GM21737 (cell line): ENCODE measurements around the gene CAMKK2.
A peak's percentile ranks its signal among the peaks of the same experiment; 100 is the strongest.
"Not testable (repeated sequence)": the region's sequence is repeated elsewhere in the genome, so short reads cannot be mapped to it uniquely, and the experiment has no call there.

Experiments
- ATAC-seq: cut with Tn5 transposase; IDR thresholded peaks from one replicate; pipeline ENCODE4 v1.9.1; 2021; ENCODE audit warnings: mild to moderate bottlenecking, moderate library complexity; ENCODE audit not compliant: unreplicated experiment

CAMKK2 gene

DNA sequence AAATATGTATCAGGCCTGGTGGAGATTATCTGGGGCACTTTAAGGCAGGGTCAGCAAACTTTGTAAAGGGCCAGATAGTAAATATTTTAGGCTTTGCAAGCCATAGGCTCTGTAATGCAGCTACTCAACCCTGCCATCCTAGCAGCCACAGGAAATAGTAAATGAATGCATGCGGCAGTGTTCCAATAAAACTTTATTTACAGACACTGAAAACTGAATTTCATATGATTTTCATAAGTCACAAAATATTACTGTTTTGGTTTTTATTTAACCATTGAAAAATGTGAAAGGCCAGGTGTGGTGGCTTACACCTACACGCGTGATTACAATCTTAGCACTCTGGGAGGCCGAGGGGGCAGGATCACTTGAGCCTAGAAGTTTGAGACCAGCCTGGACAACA, 3.2 kb upstream of the CAMKK2 start:
- ATAC-seq: no peak

DNA sequence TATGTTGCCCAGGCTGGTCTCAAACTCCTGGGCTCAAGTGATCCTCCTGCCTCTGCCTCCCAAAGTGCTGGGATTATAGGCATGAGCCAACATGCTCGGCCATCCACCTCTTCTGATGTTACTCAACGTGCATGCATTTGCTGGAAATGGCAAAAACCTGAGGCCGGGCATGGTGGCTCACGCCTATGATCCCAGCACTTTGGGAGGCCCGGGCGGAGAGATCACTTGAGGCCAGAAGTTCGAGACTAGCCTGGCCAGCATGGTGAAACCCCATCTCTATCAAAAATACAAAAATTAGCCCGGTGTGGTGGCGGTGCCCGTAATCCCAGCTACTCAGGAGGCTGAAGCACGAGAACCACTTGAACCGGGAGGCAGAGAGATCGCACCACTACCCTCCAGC, 1.9 kb upstream of the CAMKK2 start:
- not testable (repeated sequence) for ATAC-seq

DNA sequence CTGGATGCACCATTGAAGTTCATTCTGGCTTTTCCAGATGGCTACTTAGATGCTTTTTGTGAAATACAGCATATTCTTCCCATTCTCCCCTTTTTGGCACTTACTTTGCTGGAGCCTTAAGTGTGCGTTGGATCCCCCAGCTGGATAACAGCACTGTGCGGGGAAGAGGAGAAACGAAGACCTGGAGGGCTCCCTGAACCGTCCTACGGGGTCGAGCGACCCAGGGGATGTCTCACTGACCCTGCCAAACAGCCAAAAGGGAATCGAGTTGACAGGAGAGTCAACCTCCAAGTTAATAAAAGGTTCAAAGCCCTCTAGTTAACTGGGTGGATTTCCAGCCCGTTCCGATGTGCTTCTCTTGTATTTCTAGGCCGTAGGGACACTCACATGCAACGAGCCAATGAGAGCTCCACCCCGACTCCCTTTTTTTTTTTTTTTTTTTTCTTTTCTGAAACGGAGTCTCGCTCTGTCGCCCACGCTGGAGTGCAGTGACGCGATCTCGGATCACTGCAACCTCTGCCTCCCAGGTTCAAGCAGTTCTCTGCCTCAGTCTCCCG, 1.0 kb upstream of the CAMKK2 start:
- ATAC-seq: no peak

DNA sequence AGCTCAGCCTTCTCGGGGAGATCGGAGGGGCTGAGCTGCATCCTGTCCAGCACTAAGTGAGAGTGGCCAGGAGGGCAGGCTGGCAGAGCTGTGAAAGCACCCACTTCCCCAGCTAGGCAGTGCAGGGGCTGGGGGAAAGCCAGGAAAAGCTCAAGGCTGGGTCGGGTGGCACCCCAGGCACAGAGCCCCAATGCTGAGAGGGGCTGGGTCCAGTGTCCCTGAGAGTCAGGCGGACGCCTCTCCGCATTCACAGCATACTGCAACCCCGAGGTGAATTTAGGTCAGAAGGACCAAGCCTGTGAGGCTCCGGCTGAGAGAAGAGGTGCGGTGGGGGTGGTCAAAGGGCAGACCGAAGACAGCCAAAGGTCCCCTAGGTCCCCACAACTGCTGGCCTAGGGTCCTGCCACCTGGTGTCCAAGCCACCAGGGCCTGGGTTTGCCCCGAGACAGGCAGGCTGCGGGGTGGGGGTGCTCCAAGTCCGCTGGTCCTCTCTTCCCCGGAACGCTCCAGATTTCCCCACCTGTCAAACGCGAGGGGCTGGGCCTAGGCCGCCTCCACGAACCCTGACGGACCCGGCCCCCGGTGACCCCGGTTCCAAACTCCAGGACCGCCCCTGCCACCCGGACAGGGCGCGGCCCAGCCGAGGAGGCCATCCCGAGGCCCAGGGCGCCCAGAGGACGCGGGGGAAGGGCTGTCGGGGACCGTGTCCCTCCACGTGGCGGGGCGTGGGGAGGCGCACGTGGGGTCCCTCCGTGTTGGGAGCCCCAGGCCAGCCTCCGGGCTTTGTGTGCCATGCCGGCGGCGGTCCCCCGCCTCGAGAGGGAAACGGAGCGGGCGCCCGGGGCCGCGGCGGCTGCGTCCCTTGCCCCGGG, 527 bp downstream of the CAMKK2 start:
- peak; percentile 25 for ATAC-seq

DNA sequence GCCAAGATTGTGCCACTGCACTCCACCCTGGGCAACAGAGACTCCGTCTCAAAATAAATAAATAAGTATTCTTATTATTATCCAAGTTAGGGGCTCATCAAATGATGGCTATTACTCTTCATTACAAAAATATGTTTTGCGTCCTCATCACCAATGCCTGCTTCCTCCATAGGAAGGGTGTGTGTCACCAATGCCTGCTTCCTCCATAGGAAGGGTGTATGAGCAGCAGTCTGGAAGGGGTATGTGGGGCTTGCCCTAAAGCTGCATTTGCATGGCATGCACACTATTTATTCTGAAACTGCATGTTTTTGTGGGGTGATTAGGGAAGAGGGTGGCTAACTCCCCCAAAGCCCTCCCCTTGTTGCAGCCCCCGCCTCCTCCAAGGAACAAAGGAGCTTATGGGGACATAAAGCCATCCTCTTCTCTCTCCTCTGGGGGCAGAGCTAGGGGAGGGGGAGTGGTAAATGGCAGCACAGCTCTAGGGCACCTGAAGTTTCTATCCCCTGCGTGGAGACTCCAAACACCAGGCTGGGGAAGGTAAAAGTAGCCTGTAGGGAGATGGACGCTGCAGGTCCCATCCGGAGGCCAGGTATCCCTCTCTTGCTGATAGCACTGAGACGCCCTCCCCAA, 1.3 kb downstream of the CAMKK2 start:
- no peak for ATAC-seq

DNA sequence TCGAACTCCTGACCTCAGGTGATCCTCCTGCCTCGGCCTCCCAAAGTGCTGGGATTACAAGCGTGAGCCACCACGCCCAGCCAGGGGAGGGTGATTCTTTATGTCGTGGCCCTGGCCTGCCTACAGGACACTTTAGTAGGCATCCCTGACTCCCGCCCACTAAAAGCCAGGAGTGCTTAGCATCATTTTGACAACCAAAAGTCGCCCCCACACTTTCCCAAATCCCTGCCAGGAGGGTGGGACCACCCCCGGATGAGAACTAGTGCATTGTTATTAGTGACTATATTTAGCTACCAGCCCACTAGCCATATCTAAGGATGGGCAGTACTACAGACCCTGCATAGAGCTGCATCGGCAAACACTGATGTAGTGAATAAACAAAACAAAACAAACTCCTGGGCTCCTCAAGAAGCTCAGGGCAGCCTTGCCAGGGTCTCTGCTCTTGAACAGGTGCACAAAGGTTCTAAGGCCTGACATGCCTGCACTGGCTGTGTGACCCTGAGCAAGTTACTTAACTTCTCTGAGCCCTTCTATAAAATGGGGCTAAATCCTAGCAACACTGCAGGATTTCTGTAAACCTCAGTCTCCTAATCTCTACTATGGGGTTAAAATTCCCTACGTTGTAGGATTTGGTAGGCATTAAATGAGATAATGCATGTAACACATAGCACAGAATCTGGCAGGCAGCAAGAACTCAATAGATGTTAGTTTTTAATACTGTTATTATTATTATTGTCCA, 2.2 kb downstream of the CAMKK2 start:
- no peak for ATAC-seq

DNA sequence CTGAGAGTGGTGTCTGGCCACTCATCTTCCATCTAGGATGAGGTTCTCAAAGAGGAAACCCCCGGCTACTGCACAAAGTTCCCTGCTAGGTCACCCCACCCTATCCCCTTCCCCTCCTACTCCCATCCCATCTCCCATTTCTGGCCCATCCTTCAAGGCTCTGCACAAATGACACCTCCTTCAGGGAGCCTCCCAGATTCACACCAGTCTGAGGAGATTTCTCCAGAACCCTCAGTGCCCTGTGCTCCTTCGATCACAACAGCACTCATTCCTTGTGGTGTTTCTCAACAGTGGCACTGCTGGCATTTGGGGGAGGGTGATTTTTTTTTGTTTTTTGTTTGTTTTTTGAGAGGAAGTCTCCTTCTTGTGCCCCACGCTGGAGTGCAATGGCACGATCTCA, 2.9 kb downstream of the CAMKK2 start:
- ATAC-seq: no peak

DNA sequence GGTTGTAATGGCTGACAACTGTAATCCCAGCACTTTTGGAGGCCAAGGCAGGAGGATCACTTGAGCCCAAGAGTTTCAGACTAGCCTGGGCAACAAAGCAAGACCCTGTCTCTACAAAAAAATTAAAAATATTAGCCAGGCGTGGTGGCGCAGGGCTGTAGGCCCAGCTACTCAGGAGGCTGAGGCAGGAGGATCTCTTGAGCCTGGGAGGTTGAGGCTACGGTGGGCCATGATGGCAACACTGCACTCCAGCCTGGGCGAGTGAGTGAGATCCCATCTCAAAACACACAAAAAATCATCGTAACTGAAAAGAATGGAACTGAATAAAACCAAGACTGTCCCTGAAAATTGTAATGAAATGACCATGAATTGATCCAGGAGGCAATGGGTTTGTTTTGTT, 6.1 kb downstream of the CAMKK2 start:
- ATAC-seq: no peak

DNA sequence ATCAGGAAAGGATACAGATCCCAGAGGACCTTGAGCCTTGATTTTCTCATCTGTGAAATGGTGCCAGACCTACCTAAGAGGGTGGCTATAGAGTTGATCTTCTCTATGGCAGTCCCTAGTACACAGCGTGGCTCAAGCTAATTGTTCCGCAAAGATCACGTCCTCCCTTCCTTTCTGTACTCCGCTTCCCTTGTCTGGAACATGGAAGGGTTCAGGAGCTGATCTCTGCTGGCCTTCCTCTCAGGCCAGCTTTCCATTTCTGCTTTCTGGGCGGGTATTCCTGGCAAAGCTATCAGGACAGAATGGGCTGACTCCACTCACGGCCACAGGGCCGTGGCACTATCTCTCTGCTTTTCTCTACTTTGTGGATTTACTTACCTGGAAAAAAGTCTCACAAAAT, 6.5 kb downstream of the CAMKK2 start:
- ATAC-seq: no peak

DNA sequence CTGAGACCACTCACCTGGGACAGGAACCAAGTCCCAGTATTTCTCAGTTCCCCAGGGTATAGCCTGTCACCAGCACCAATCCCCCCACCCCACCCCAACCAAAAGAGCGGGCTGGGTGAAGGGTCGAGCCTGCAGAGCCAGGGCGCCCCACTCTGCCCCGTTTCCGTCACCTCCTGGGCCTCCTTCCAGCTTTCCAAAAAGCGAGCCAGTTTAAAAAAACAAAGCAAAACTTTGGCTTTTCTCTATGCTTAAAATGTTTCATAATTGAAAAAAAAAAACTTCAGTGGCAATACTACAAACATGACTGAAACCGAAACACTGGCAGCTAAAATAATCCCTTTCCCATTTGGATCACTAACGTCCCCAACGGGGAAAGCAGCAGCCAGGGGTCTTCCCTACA, 7.5 kb downstream of the CAMKK2 start:
- no peak for ATAC-seq

DNA sequence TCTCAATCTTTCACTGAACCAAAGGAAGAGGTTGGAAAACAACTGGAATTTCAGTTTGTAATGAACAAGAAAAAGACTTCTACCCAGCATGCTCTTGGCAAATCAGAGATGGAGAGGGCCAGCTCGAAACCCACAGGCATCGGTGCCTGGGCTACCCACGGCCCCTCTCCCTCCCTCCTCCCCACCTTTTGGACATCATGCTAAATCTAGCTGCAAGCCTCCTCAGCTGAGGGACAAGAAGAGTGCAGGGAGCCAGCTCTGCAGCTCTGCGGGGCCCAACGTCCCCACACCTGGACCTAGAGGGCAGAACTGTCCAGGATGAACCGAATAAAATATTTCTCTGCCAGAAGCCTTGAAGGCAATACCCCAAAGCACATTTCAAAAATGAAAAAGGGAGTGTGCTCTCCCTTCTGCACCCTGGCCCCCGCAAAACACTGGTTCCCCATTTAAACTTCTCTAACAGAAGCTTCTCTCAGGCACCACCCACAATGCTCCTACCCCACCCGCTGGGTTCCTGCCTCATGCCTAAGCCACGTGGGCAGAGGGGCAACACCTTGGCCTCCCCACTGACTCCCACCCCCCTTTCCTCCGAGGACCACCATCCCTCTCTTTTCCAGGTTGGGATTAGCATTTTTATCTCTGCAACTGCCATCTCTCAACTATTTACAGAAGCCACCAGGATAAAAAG, 8.2 kb downstream of the CAMKK2 start:
- ATAC-seq: no peak

DNA sequence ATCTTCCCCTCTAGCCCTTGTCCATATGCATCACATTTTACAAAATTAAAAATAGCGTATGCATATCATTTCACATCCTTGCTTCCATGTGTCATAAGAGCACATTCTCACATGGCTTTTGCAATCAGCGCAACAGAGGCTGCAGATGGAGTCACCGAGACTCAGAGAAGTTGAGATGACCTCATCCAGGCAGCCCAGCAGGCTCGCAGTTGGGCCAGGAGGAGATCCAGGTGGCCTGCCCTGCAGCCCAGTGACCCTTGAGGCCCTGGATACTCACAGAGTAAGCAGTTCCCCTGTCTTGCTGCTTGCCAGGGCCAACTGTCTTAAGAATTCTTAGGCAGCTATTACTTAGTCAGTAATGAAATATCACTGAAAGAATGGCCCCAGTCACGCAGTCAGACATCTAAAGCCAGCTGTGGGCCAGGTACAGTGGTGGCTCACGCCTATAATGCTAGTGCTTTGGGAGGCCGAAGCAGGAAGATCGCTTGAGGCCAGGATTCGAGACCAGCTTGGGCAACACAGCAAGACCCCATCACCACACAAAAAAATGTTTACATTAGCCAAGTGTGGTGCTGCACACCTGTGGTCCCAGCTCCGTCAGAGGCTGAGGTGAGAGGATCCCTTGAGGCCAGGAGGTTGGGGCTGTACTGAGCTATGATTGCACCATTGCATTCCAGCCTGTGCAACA, 9.1 kb downstream of the CAMKK2 start:
- ATAC-seq: no peak

DNA sequence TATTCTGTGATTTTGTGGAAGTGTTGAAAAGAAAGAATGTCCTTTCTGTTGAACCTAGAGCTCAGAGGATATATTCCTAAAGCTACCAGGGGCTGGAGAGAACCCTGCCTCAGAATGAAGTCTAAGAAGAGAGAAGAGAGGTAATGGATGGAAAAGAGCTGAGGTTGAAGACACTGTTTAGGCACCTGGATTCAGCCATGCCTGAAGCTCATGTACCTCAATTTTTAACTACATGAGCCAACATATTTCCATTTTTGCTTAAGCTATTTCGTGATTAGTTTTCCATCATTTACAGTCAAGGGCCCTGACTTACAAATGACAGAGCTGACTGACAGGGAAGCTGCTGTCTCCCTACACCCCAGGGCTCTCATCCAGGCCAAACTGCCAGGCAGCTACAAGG, 10.7 kb downstream of the CAMKK2 start:
- ATAC-seq: no peak

DNA sequence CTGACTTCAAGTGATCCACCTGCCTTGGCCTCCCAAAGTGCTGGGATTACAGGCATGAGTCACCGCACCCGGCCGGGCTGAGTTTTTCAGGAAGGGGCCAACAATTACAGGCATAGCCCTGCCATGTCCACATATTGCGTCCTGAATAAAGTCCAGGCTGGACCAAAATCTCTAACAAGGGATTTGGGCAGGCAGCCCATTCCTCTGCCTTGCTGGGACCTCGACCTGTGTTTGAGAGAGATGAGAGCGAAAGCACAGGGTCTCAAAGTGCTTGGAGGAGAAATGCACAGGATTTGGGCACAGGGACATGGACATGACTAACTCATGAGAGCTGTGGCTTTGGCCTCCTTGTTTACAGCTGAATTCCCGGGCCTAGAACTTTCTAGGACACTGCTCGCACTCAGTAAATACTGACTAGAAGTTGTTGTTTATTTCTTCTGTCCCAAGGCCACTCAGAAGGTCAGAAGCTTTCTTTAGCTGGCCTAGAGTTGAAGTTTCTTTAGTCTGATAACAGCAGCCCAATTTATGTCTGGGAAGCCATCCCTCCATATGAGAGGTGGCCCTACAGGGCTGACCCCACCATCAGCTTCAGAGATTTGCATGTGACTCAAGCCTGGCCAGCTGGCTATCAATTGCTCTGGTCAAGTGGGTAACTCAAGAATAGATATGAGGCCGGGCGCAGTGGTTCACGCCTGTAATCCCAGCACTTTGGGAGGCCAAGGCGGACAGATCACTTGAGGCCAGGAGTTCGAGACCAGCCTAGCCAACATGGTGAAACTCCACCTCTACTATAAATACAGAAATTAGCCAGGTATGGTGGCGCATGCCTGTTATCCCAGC, 11.7 kb downstream of the CAMKK2 start:
- ATAC-seq: no peak

DNA sequence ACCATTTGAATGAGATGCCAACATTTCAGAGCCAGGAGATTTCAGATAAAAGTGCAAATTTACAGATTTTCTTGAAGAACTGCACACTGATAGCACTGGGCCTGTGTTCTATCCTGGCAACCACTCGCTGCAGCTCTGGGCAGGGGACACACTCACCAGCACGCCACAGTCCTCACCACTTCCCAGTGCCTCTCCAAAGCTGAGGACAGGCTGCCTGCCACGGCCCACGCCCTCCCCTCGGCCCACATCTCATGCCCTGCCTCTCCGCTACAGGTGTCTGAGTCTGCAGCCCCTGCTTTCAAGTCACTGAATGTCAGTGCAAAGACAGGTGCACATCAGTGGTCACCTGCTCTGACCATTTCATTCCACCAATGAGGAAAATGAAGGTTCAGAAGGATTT, 12.7 kb downstream of the CAMKK2 start:
- no peak for ATAC-seq

DNA sequence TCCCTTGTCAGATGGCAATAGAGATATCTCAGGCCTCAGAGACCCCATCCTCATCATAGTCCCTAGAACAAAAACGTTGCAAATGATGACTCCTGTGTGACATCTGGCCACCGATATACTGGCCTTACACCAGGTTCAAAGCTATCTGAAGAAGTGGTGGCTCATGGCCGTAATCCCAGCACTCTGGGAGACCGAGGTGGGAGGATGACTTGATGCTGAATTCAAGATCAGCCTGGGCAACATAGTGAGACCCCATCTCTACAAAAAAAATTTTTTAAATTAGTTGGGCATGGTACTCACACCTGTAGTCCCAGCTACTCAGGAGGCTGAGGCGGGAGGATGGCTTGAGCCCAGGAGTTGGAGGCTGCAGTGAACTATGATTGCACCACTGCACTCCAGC, 13.1 kb downstream of the CAMKK2 start:
- no peak for ATAC-seq

DNA sequence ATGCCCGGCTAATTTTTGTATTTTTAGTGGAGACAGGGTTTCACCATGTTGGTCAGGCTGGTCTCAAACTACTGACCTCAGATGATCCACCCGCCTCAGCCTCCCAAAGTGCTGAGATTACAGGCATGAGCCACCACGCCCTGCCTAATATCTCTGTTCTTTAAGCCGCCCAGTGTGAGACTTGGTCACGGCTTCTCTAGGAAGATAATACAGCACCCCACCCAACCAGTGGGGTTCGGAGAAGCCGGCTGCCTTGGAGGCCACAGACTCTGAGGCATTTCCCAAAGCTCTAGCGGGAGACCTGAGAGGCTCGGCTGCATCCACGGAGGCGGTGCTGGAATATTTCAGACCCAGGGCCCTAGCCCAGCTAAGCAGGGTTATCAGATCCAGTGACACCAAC, 13.6 kb downstream of the CAMKK2 start:
- ATAC-seq: not testable (repeated sequence)

DNA sequence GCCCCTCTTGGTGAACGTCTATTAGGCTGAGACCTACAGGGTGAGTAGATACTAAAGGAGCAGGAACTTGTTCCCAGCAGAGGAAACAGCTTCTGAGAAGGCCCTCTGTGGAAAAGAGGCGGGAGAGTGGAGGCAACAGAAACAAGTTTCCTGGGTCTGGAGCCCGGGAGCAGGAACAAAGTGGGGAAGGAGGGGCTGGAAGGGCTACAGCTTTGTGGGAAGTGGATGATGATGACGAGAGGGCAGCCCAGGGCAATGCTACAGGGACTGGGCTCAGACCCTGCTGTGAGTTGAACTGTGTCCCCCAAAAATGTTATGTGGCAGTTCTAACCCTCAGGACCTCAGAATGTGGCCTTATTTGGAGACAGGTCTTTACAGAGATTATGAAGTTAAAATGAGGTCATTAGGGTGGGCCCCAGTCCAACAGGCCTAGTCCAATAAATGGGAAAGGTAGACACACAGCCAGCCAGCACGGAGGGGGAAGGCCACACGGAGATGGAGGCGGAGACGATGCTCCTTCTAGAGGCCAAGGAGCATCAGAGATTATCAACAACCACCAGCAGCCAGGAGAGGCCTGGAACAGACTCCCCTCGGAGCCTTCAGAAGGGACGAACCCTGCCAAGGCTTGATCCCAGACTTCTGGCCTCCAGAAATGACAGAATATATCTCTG, 14.3 kb downstream of the CAMKK2 start:
- ATAC-seq: no peak

DNA sequence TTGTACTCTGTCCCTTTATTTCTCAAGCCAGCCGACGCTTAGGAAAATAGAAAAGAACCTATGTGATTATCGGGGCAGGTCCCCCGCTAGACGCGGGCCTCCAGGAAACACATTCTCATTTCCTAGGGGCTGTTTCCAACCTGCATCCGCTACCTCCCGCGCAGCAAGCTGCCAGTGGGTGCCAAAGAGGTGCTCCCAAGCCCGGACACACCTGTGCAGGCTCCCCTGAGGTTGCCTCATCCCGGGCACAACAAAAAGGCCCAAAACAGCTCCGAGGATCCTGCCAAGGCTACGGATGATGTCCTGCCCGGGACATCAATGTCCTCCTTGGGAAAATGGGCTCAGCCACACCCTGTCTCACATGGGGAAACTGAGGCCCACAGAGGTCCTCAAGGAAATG, 15.4 kb downstream of the CAMKK2 start:
- ATAC-seq: not testable (repeated sequence)
